PC-9 (cell line): Measurements from ENCODE around the gene MYO1B. TPM values are rescaled to one million over a fixed set of nuclear protein-coding genes. Genes with fewer than 3 reads are reported as not detected.

ENCODE experiments used
- BruUV-seq: library from RNA; stranded (reverse); fragments of 400-500 nt; replicated peaks from 2 replicates; lab custom pipeline; 2021; lab: Mats Ljungman, UMichigan
- CTCF ChIA-PET: fragments of 300-600 bp; sonication (Branson Sonifier 250); formaldehyde crosslinking; loops from one replicate; lab custom pipeline; 2022; ENCODE audit warnings: antibody characterized with exemption; lab: Charles Lee
- POLR2A ChIA-PET: fragments of 300-600 bp; sonication (Branson Sonifier 250); formaldehyde crosslinking; loops from one replicate; lab custom pipeline; 2022; ENCODE audit warnings: antibody characterized with exemption; ENCODE audit not compliant: unreplicated experiment; lab: Charles Lee
- DNase-seq, 2 experiments: peaks; one replicate each; pipeline versions ENCODE4 v3.0.0 to v3.0.0-alpha.2; 2015 to 2022; ENCODE audit warnings: mixed read lengths in 1 of 2
- H2AFZ ChIP-seq: fragments of 200-600 bp; sonication (generic); 2 replicates; pipeline ENCODE4 v1.8.1; 2017; ENCODE audit warnings: antibody characterized with exemption
- H3F3A ChIP-seq: fragments of 200-600 bp; sonication (generic); 2 replicates; pipeline ENCODE4 v1.8.1; 2017; ENCODE audit warnings: antibody characterized with exemption, mild to moderate bottlenecking, low read depth; ENCODE audit not compliant: insufficient read depth
- H3K27ac ChIP-seq: fragments of 200-600 bp; sonication (generic); 2 replicates; pipeline ENCODE4 v1.6.1; 2016; ENCODE audit warnings: mixed run types
- H3K27me3 ChIP-seq: fragments of 200-600 bp; sonication (generic); 2 replicates; pipeline ENCODE4 v1.6.1; 2016; ENCODE audit warnings: low read depth, mixed run types; ENCODE audit not compliant: insufficient read depth
- H3K36me3 ChIP-seq: fragments of 200-600 bp; sonication (generic); 2 replicates; pipeline ENCODE4 v1.6.1; 2016; ENCODE audit warnings: low read depth, mixed run types
- H3K4me1 ChIP-seq: fragments of 200-600 bp; sonication (generic); replicated peaks from 2 replicates; pipeline ENCODE4 v1.6.1; 2016; ENCODE audit warnings: mixed run types; ENCODE audit not compliant: insufficient read depth
- H3K4me2 ChIP-seq: fragments of 200-600 bp; sonication (generic); 2 replicates; pipeline ENCODE4 v1.6.1; 2017; ENCODE audit warnings: mixed run types
- H3K4me3 ChIP-seq: fragments of 200-600 bp; sonication (generic); 2 replicates; pipeline ENCODE4 v1.6.1; 2016; ENCODE audit warnings: mixed run types
- H3K79me2 ChIP-seq: fragments of 200-600 bp; sonication (generic); 2 replicates; pipeline ENCODE4 v1.6.1; 2017; ENCODE audit warnings: low read depth, mixed run types
- H3K9me2 ChIP-seq: fragments of 200-600 bp; sonication (generic); 2 replicates; pipeline ENCODE4 v1.8.1; 2017; ENCODE audit warnings: mild to moderate bottlenecking; ENCODE audit not compliant: insufficient read depth
- H3K9me3 ChIP-seq: fragments of 200-600 bp; sonication (generic); 2 replicates; pipeline ENCODE4 v1.8.1; 2016; ENCODE audit warnings: low read depth; ENCODE audit not compliant: insufficient read depth
- H4K20me1 ChIP-seq: fragments of 200-600 bp; sonication (generic); 2 replicates; pipeline ENCODE4 v1.8.1; 2017; ENCODE audit not compliant: insufficient read depth
- EZH2 ChIP-seq: fragments of 200-600 bp; sonication (generic); IDR thresholded peaks from 2 replicates; pipeline ENCODE4 v1.8.0; 2017; ENCODE audit warnings: antibody characterized with exemption, low read depth
- intact Hi-C: fragments of 100-400 bp; cut with micrococcal nuclease; formaldehyde crosslinking; loops from one replicate; pipeline ENCODE4 v1.10.0; 2022; ENCODE audit not compliant: unreplicated experiment
- total RNA-seq: library from RNA; stranded (reverse); gene quantifications from 2 replicates; pipeline ENCODE4 v1.2.3, GENCODE V29; 2021
- TF ChIP-seq, protein P1 (sequence below): fragments of 200-600 bp; sonication (generic); conservative IDR thresholded peaks from 2 replicates; pipeline ENCODE4 v1.6.1; 2017; ENCODE audit warnings: mixed run types, antibody characterized with exemption, mild to moderate bottlenecking, moderate library complexity

The MYO1B gene
- total RNA-seq, 1 experiment from 2014 or later, result 55.0 TPM

- H3K4me1 ChIP-seq, result no peaks in the 10 kb centered on the region
- no peaks in the 10 kb centered on the region for H3K27me3 ChIP-seq
- ChIA-PET CTCF (no interaction called here), POLR2A (no interaction called here)
- BruUV-seq, result no TSS peak
- H3K27ac ChIP-seq, result no peak overlapping the region
- H3K4me2 ChIP-seq, result no peak overlapping the region
- H3K9me3 ChIP-seq, result no peaks in the 10 kb centered on the region
- intact Hi-C loops, result no loop called here
- H3K4me3 ChIP-seq, result no peak overlapping the region
- 0 out of 2 replicates have a peak, but pooled peaks cover 4% of the 10 kb centered on the region for H3K36me3 ChIP-seq
- peaks cover 4% of the 10 kb centered on the region; the same call in 1 of the 2 replicates for H3K79me2 ChIP-seq
- no peak for TF ChIP-seq EZH2
- TF ChIP-seq, protein P1, sequence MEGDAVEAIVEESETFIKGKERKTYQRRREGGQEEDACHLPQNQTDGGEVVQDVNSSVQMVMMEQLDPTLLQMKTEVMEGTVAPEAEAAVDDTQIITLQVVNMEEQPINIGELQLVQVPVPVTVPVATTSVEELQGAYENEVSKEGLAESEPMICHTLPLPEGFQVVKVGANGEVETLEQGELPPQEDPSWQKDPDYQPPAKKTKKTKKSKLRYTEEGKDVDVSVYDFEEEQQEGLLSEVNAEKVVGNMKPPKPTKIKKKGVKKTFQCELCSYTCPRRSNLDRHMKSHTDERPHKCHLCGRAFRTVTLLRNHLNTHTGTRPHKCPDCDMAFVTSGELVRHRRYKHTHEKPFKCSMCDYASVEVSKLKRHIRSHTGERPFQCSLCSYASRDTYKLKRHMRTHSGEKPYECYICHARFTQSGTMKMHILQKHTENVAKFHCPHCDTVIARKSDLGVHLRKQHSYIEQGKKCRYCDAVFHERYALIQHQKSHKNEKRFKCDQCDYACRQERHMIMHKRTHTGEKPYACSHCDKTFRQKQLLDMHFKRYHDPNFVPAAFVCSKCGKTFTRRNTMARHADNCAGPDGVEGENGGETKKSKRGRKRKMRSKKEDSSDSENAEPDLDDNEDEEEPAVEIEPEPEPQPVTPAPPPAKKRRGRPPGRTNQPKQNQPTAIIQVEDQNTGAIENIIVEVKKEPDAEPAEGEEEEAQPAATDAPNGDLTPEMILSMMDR, result no peak
- DNase-seq, result no peak
- no peaks in the 10 kb centered on the region for H3K9me2 ChIP-seq
- H2AFZ ChIP-seq, result no peak overlapping the region
- no peaks in the 10 kb centered on the region for H4K20me1 ChIP-seq
- no peaks in the 10 kb centered on the region for H3F3A ChIP-seq
These were observed 35.1 kb downstream of the MYO1B start for GRCh38 chr2:191280290-191280689.

DNA sequence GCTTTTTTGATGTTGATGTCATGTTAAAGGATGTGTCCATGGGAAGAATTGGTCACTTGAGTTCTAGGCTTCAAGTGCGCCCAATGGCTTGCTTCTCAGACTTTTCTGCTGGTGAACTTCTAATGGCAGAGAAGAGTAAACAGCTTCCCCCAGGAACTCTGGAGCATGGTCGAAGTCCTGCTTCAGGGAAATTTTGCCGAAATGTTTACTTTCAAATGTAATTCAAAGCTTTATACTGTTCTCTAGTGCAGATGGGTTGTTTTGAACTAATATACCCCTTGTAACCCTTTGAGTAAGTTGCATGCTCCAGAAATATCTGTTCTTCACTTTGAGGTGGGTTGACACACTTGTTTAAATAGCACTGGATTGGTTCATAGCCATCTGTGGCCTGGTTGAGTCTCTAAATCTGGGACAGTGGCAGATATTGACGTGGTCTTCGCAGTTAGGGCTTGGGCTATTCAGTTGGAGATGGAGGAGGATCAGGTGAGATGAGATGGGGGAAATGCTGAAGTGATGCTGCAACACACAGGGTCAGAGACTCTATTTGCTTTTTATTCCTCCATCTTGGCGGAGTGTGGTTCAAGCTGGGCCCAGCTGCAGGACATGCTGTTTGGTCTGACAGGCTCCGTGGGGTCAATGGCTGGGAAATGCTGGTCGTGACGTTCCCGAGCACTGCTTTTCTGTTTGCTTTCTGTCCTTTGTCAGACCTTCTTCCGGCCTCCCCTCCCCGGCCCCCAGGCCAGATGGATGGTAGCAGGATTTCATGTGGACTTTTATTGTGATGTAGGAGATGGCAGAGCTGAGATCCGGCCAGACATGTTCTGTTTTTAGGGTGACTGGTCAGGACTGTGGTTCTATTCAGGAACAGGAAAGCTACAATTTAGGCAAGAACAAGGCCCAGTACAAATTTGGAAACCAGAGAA is 35.9 kb downstream of the MYO1B start:
- ChIA-PET POLR2A (no interaction called here), CTCF (no interaction called here)
- H3K9me3 ChIP-seq, result no peaks in the 10 kb centered on the region
- no peaks in the 10 kb centered on the region for H3K9me2 ChIP-seq
- no peak overlapping the region for H3K4me2 ChIP-seq
- peaks cover under 1% of the 10 kb centered on the region; the same call in 1 of the 2 replicates for H3K79me2 ChIP-seq
- no peak for DNase-seq
- H2AFZ ChIP-seq, result no peak overlapping the region
- H3K36me3 ChIP-seq, result 0 out of 2 replicates have a peak, but pooled peaks cover 4% of the 10 kb centered on the region
- no peaks in the 10 kb centered on the region for H3K4me1 ChIP-seq
- H3K4me3 ChIP-seq, result no peak overlapping the region
- H3K27ac ChIP-seq, result no peak overlapping the region
- no TSS peak for BruUV-seq
- no peaks in the 10 kb centered on the region for H3F3A ChIP-seq
- no peaks in the 10 kb centered on the region for H3K27me3 ChIP-seq
- intact Hi-C loops, result no loop called here
- TF ChIP-seq, protein P1, result no peak
- no peak for TF ChIP-seq EZH2
- no peaks in the 10 kb centered on the region for H4K20me1 ChIP-seq

DNA sequence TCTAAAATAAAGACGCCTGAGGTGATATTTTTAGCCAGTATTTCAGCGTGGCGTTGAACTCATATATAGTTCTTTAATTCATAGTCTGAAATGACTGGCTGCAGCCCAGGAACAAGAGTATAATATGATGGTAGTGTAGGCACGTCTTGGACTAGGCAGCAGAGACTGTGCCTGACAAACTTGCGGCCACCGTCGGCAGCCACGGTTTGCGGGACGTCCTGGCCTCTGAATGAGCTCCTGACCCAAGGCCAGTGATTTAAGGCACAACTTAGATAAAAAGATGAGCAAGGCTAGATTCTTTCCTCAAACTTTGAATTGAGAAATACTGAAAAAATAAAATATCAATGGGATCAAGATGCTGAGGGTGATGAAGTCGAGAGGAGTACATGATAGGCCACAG is 40.0 kb downstream of the MYO1B start:
- H4K20me1 ChIP-seq, result no peaks in the 10 kb centered on the region
- H3K27me3 ChIP-seq, result no peaks in the 10 kb centered on the region
- no peak overlapping the region for H3K4me2 ChIP-seq
- ChIA-PET POLR2A (no interaction called here), CTCF (no interaction called here)
- H3K9me3 ChIP-seq, result no peaks in the 10 kb centered on the region
- TF ChIP-seq, protein P1, result no peak
- no peak for TF ChIP-seq EZH2
- no peak for DNase-seq
- H3K27ac ChIP-seq, result no peak overlapping the region
- H3K4me3 ChIP-seq, result no peak overlapping the region
- H2AFZ ChIP-seq, result no peak overlapping the region
- intact Hi-C loops, result no loop called here
- H3K79me2 ChIP-seq, result no peaks in the 10 kb centered on the region
- no peaks in the 10 kb centered on the region for H3F3A ChIP-seq
- BruUV-seq, result no TSS peak
- no peaks in the 10 kb centered on the region for H3K9me2 ChIP-seq
- H3K4me1 ChIP-seq, result no peaks in the 10 kb centered on the region
- no peaks in the 10 kb centered on the region for H3K36me3 ChIP-seq
